HCT116 (cell line): ENCODE results near the gene RUNX1. TPM values are rescaled to one million over a fixed set of nuclear protein-coding genes. Genes with fewer than 3 reads are reported as not detected.

Experiments used
- ATAC-seq: fragments of 200-7000 bp; cut with Tn5 transposase; 2 replicates; pipeline ENCODE4 v1.9.1; 2020; ENCODE audit warnings: mild to moderate bottlenecking, moderate library complexity
- BruUV-seq: library from RNA; stranded (reverse); fragments of 400-500 nt; replicated peaks from 2 replicates; lab custom pipeline; 2021; lab: Mats Ljungman, UMichigan
- CTCF ChIA-PET: fragments of 300-600 bp; sonication (Branson Sonifier 250); formaldehyde crosslinking; loops from one replicate; lab custom pipeline; 2021; ENCODE audit warnings: antibody characterized with exemption; lab: Charles Lee
- POLR2A ChIA-PET: fragments of 300-600, 350-600 bp; sonication (Branson Sonifier 250); formaldehyde crosslinking; loops from one replicate; lab custom pipeline; 2021; ENCODE audit warnings: antibody characterized with exemption; lab: Charles Lee
- RAD21 ChIA-PET, 2 experiments: fragments of 300-600 bp; sonication (Branson Sonifier 250); formaldehyde crosslinking; loops; one replicate each; lab custom pipeline; 2023; ENCODE audit warnings: low total read pairs in 2 of 2; ENCODE audit not compliant: uncharacterized antibody in 2 of 2, unreplicated experiment in 2 of 2, low non-redundant PET in 1 of 2; lab: Charles Lee
- DNase-seq: peaks from one replicate; pipeline ENCODE4 v3.0.0-alpha.2; 2010; ENCODE audit warnings: low read depth, low spot score
- H2AFZ ChIP-seq: fragments of 200-600 bp; shearing (Covaris generic), sonication (generic); 2 replicates; pipeline ENCODE4 v1.6.1; 2017; ENCODE audit warnings: low read depth, mixed run types, mixed read lengths, antibody characterized with exemption, low read length; ENCODE audit not compliant: poor library complexity, severe bottlenecking
- H3K27ac ChIP-seq: 2 replicates; pipeline ENCODE4 v1.5.1; 2012; ENCODE audit warnings: low read depth, low read length
- H3K27me3 ChIP-seq: fragments of 200-600 bp; sonication (generic); 2 replicates; pipeline ENCODE4 v1.6.1; 2016; ENCODE audit warnings: mixed run types, low read length, mixed read lengths; ENCODE audit not compliant: insufficient read depth
- H3K36me3 ChIP-seq, 2 experiments: fragments of 200-500 bp in 1 of 2; fragments of 200-600 bp in 1 of 2; sonication (Bioruptor generic) in 1 of 2; sonication (generic) in 1 of 2; 2 replicates each; pipeline versions ENCODE4 v1.5.1 to v1.6.1; 2014 to 2016; ENCODE audit warnings: low read length in 2 of 2, inconsistent platforms in 1 of 2, mixed read lengths in 1 of 2, mixed run types in 1 of 2; ENCODE audit not compliant: insufficient read depth in 2 of 2, control insufficient read depth in 1 of 2
- H3K4me1 ChIP-seq, 2 experiments: fragments of 200-600 bp in 1 of 2; sonication (generic) in 1 of 2; 2 replicates each; pipeline versions ENCODE4 v1.5.1 to v1.6.1; 2012 to 2017; ENCODE audit warnings: low read length in 2 of 2, inconsistent platforms in 1 of 2, mild to moderate bottlenecking in 1 of 2, mixed read lengths in 1 of 2, mixed run types in 1 of 2, moderate library complexity in 1 of 2; ENCODE audit not compliant: insufficient read depth in 2 of 2, control insufficient read depth in 1 of 2
- H3K4me2 ChIP-seq: fragments of 200-600 bp; sonication (generic); 2 replicates; pipeline ENCODE4 v1.6.1; 2017; ENCODE audit warnings: mixed run types, low read length, mixed read lengths
- H3K4me3 ChIP-seq, 2 experiments: fragments of 200-600 bp in 1 of 2; sonication (generic) in 1 of 2; replicated peaks in 1 of 2; 2 replicates each; pipeline ENCODE4 v1.5.1; 2011 to 2016; ENCODE audit warnings: low read length in 2 of 2, control low read depth in 1 of 2, low read depth in 1 of 2, mild to moderate bottlenecking in 1 of 2, mixed read lengths in 1 of 2, mixed run types in 1 of 2
- H3K79me2 ChIP-seq: fragments of 200-600 bp; sonication (generic); 2 replicates; pipeline ENCODE4 v1.6.1; 2017; ENCODE audit warnings: mild to moderate bottlenecking, mixed run types, low read length, moderate library complexity, mixed read lengths; ENCODE audit not compliant: insufficient read depth
- H3K9ac ChIP-seq: fragments of 200-600 bp; sonication (generic); 2 replicates; pipeline ENCODE4 v1.6.1; 2016; ENCODE audit warnings: low read length, mixed read lengths
- H3K9me2 ChIP-seq: fragments of 200-600 bp; sonication (generic), shearing (Covaris generic); 2 replicates; pipeline ENCODE4 v1.6.1; 2017; ENCODE audit warnings: mixed run types, mild to moderate bottlenecking, moderate library complexity; ENCODE audit not compliant: insufficient read depth
- H3K9me3 ChIP-seq, 2 experiments: fragments of 200-500 bp in 1 of 2; fragments of 200-600 bp in 1 of 2; sonication (Bioruptor generic) in 1 of 2; sonication (generic) in 1 of 2; 2 replicates each; pipeline ENCODE4 v1.6.1; 2014 to 2017; ENCODE audit warnings: low read length in 2 of 2, mixed read lengths in 2 of 2, inconsistent platforms in 1 of 2, low read depth in 1 of 2, mild to moderate bottlenecking in 1 of 2, mixed run types in 1 of 2, moderate library complexity in 1 of 2; ENCODE audit not compliant: control insufficient read depth in 1 of 2, insufficient read depth in 1 of 2
- H4K20me1 ChIP-seq: fragments of 200-600 bp; sonication (generic), shearing (Covaris generic); 2 replicates; pipeline ENCODE4 v1.6.1; 2017; ENCODE audit warnings: mixed run types, mild to moderate bottlenecking, moderate library complexity; ENCODE audit not compliant: insufficient read depth
- POLR2A ChIP-seq: IDR thresholded peaks from 2 replicates; pipeline ENCODE4 v1.7.0; 2011; ENCODE audit warnings: borderline replicate concordance; ENCODE audit not compliant: insufficient read depth, insufficient read length; ENCODE audit errors: extremely low read depth
- SP1 ChIP-seq: IDR thresholded peaks from 2 replicates; pipeline ENCODE4 v1.6.1; 2012; ENCODE audit warnings: low read depth
- intact Hi-C: fragments of 100-400 bp; cut with micrococcal nuclease; formaldehyde crosslinking; loops from 2 replicates; pipeline ENCODE4 v1.10.0; 2022
- total RNA-seq: library from RNA; stranded (reverse); gene quantifications from one replicate; pipeline ENCODE4 v1.2.1, GENCODE V29; 2021; ENCODE audit not compliant: unreplicated experiment
- TF ChIP-seq, protein P1 (sequence below): IDR thresholded peaks from 2 replicates; pipeline ENCODE4 v1.6.1; 2012

The RUNX1 gene
- total RNA-seq, 1 experiment from 2014 or later = 33.5 TPM

DNA sequence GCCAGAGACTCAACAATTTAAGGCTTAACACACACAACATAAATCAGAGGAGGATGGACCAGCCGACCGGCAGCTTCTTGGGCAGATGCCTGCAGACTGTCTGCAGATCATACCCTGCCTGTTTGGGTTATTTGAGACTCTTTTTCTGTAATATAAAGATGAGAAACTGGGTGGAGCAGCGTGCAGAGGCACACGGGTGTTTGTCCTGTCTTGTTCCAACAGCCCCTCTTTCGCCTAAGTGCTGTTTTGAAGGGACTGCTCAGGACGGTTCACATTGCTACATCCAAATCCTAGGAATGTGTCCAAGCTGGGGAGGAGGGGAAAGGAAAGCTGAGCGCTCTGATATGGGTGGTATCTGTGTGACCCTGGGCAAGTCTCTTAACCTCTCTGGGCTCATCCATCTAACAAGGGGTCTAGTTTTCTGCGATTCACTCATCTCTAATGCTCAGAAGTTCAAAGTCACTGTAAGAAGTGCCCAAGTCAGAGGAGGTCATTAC lies 230.4 kb downstream of the RUNX1 start:
- no peaks in the 10 kb centered on the region for H4K20me1 ChIP-seq
- ChIA-PET CTCF (no interaction called here), RAD21 (no interaction called here), POLR2A (no interaction called here)
- H3K27ac ChIP-seq = no peak overlapping the region
- intact Hi-C loops = no loop called here
- no peak overlapping the region for H3K9ac ChIP-seq
- no peaks in the 10 kb centered on the region for H3K27me3 ChIP-seq
- no peak overlapping the region for H3K4me3 ChIP-seq
- no peaks in the 10 kb centered on the region for H3K9me3 ChIP-seq
- no peak for TF ChIP-seq SP1
- H2AFZ ChIP-seq = no peak overlapping the region
- H3K9me2 ChIP-seq = no peaks in the 10 kb centered on the region
- DNase-seq (no peak), ATAC-seq (no peak)
- no peak overlapping the region for H3K4me2 ChIP-seq
- H3K79me2 ChIP-seq = no peaks in the 10 kb centered on the region
- H3K36me3 ChIP-seq = peaks cover 2 to 17% of the 10 kb centered on the region in 2 experiments; a peak in 2 of 4 replicates
- peaks cover 2 to 31% of the 10 kb centered on the region in 2 experiments; a peak in 3 of 4 replicates for H3K4me1 ChIP-seq
- no TSS peak for BruUV-seq

DNA sequence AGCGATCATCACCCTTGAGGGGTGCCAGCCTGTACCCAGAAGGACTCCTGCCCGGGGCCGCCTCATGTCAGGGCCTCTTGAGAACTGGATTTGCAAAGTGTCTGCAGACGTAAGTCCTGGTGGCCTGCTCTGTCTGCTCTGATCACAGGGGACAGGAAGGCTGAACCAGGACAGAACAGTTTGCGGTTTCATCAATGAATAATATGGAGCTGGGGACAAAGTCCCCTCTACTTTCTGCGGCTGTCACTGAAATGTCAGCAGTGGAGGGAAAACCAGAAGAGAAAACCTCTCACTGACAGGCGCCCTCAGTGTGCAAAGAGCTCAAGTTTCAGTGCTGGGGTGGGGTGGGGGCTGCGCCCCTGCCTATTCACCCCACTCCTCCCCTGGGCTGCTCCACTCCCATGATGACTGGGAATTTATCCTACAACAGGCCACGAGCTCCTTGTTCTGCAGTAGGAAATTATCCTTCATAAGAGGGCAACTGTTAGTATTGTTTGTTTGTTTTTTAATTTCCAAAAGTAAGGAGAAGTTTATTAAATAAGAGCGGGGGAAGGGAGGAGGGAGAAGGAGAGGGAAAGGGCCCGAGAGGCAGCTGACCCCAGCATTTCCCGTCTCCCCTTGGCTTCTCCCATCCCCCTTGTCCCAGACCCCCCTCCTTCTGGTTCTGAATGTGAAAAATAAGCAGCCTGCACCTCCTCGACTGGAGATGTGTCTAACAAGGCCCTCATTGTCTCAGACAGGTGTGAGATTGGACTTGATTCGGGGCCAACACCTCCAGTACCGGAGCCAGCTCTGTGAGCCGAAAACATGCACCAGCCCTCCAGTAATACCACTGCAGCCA lies 231.1 kb downstream of the RUNX1 start:
- RAD21 ChIA-PET = no interaction called here
- ATAC-seq = no peak
- H3K4me3 ChIP-seq = no peak overlapping the region
- DNase-seq = no peak
- no peak overlapping the region for H3K9ac ChIP-seq
- TF ChIP-seq, protein P1, sequence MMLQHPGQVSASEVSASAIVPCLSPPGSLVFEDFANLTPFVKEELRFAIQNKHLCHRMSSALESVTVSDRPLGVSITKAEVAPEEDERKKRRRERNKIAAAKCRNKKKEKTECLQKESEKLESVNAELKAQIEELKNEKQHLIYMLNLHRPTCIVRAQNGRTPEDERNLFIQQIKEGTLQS = no peak
- TF ChIP-seq POLR2A = no peak
- no peaks in the 10 kb centered on the region for H3K9me3 ChIP-seq
- H3K27ac ChIP-seq = no peak overlapping the region
- no TSS peak for BruUV-seq
- H3K27me3 ChIP-seq = no peaks in the 10 kb centered on the region
- CTCF ChIA-PET = no interaction called here
- H4K20me1 ChIP-seq = no peaks in the 10 kb centered on the region
- POLR2A ChIA-PET = no interaction called here
- H3K9me2 ChIP-seq = no peaks in the 10 kb centered on the region
- no peaks in the 10 kb centered on the region for H3K79me2 ChIP-seq
- no peak overlapping the region for H2AFZ ChIP-seq
- H3K4me2 ChIP-seq = no peak overlapping the region
- peaks cover 8 to 37% of the 10 kb centered on the region in 2 experiments for H3K4me1 ChIP-seq
- H3K36me3 ChIP-seq = peaks cover 2 to 17% of the 10 kb centered on the region in 2 experiments; a peak in 2 of 4 replicates
- intact Hi-C loops = no loop called here
